Inferior parietal cortex (tissue), 1 donor: Measurements from ENCODE around the gene CMTM7.
A peak's percentile ranks its signal among the peaks of the same experiment; 100 is the strongest.

Experiments
- DNase-seq: peaks from one replicate; pipeline ENCODE4 v3.0.0-alpha.2; 2016; ENCODE audit errors: extremely low spot score

Gene CMTM7

GRCh38 chr3:32488474-32489008 is 96.9 kb downstream of the CMTM7 start:
- DNase-seq = no peak

DNA sequence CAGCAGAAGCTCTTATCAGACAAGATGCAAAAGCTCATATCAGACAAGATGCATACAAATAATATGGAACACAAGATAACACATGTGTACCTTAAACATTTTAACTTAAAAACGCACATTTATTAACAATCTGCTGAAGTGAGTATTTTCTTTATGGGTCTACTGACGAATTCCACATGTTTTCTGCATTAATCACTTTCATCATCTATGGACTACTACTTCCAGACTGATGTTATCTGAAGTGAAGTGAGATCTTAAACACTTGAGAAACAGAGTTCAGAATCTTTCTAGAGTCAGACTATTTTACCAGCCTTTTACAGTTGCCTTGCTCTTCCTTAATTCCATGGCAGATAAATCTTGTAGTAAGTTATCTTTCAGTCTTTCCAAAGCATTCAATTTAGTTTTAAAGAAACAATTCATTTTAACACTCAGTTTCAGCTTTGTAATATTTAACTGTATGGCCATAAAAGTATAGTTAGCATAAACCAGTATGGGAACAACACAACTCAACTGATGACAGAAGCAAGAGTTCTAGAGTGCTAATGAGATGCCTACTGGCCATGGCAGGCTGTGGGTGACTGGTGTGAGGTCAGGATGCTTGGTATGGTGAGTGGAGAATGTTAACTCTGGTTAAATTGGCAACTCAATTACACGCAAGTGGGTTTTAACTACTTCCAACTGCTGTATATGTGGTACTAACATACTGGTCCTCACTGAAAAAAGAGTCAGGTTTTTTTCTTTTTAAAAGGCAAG is 101.2 kb downstream of the CMTM7 start:
- DNase-seq = no peak

GRCh38 chr3:32493437-32494414 is 102.1 kb downstream of the CMTM7 start:
- no peak for DNase-seq

GRCh38 chr3:32495085-32495484 is 103.4 kb downstream of the CMTM7 start:
- DNase-seq = no peak

DNA sequence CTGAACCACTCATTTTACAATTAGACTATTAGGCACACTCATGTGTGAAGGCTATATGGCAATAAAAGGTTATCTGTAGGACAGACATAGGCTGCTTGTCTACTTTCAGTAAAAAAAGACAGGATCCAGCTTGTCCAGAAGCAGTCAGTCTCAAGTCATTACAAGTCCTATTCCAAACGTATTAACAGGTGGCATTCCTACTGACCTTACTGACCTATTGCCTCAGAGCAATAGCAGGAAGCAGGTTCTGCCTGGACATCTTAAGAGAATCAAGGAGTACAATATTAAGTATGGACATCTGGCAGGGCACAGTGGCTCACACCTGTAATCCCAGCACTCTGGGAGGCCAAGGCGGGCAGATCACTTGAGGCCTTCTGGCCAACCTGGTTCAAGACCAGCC is 104.0 kb downstream of the CMTM7 start:
- DNase-seq = no peak

DNA sequence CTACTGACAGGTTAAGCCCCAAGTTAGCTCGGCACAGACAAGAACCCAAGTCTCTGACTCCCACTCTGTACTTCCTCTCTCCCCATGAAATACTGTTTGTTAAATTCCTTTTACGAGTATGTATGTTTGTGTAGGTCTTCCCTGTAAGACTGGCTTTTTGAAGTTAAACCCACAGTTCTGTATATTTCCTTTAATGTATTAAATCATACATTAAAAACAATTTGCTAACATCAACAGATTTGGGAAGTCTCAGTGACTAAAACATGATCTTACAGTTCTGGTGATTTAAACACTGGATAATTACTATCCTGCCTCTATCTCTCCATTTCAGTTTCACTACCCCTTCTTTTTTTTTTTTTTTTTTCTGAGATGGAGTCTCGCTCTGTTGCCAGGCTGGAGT is 106.6 kb downstream of the CMTM7 start:
- no peak for DNase-seq

- no peak for DNase-seq
Observed at GRCh38 chr3:32498992-32499391, 107.3 kb downstream of the CMTM7 start.

DNA sequence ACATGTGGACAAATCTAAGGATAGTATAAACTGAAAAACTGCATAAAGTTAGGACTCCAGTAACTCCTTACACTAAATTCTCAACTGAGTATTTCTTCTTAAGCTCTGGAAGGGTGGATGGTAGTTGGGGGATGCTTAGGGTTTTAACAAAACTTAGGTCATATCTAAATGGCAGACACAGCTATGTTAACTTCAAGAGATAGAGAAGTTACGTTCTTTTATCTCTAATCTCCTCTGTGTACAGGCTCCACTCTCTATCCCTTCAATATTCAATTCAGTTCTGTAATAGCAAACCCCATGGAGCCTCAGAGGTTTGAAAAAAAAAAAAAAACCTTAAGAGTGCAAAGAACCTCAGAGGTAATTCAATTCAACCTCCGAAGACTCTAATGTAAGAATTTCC is 107.9 kb downstream of the CMTM7 start:
- no peak for DNase-seq

DNA sequence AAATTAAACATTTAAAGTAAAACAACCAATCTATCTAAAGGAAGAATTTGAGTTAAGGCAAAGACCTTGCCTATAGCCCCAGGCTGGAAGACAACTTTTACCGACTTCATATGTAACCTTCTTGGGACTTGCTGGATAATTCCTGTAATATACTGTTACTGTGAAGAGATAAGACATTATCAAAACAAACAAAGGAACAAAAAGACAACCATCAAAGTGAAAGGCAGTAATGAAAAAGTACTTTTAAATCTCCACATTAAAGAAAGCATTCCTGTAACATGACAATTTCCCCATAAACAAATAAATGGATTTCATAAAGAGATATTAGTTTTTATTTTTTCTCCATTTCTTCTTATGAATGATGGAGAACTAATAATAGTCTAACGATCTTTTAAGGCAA is 108.6 kb downstream of the CMTM7 start:
- DNase-seq = no peak

DNA sequence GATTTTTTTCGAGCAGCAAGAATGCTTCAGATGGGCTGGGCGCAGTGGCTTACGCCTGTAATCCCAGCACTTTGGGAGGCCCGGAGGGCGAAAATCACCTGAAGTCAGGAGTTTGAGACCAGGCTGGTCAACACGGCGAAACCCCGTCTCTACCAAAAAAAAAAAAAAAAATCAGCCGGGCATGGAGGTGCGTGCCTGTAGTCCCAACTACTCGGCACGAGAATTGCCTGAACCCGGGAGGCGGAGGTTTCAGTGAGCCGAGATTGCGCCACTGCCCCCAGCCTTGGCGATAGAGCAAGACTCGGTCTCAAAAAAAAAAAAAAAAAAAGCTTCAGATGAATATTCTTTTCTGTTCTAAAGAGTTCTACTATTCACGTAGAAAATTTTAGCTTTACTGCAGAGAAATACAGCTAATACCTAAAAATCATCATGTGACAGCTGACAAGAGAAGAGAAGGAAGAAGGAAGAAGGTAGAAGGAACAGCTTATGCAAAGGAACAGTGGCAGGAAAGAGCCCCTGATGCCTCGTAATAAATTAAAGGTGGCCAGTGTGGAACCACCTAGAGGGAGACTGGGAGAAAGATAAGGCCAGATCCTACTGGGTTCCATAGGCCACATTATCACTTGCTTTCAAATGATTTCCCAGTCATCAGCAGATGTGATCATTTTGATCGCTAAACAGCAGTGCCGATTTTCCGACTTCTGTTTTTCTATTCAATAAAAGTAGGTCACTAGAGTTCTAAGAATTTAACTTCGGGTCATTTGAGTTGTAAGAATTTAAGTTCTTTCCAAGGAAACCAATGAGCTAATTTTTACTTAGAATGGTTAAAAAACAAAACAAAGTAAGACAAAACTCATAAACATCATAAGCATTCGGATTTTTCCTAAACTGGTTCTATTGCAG is 109.5 kb downstream of the CMTM7 start:
- no peak for DNase-seq

DNA sequence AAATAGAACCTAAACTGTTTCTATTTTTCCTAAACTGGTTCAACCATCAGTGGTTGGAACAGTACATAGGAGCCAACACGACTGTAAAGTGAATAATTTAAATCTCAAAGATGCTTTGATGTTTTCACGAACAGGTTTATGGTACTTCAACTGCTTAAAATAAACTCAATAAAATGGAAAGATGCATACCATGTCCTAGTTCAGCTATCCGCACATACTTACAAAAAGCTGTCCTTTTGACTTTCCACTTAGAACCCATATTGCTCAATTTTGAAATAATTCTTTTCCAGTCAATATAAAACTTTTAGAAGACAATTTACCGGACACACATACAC is 110.1 kb downstream of the CMTM7 start:
- no peak for DNase-seq

DNA sequence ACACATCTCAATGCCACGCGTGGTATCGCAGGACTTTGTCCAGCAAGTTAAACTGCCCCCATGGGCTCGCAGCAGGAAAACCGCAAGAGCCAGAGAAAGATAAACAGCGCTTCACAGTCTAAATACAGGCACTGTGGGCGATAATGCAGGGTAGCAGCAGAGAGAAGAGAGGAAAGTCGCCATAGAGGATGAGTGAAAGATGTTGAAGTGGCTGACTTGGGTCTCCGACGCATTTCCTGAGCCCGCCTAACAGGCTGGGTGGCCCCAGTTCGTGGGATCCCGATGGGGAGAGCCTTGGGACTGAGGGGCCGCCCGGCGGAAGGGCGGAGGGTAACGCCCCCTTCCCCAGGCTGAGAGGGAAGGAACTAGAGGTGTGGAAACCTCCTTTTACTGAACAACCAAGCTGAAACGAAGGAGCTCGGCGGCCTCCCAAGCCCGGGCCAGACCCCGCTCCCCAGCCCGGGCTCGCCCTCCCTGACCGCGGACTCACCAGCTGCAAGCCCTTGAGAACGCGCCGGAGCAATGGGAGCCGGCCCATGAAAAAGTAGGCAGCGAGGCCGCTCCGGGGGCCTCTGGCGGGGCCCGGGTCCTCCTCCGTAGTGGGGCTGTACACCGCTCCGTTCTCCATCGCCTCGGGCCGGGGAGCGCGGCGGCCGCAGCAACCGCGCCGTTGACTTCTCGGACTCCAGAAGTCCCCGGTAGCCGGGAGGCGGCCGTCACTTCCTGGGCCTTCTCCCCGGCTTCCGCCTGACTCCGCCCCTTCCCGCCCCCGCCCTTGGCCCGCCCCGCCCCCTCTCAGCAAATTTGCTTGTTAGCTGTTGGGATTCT is 110.7 kb downstream of the CMTM7 start, which contains the start of gene CMTM6:
CMTM6 (minus strand) TSS at position 735 of the 828 bp plus-strand sequence; CDS start at position 628, 107 bp downstream.
- DNase-seq = peak; percentile 76

GRCh38 chr3:32502946-32503286 is 111.3 kb downstream of the CMTM7 start:
- DNase-seq = no peak
